HG03139 (cell line): ENCODE results near the gene TUBB1.

Experiments used
- ATAC-seq: cut with Tn5 transposase; IDR thresholded peaks from one replicate; pipeline ENCODE4 v1.9.1; 2021; ENCODE audit not compliant: unreplicated experiment

Gene TUBB1

DNA sequence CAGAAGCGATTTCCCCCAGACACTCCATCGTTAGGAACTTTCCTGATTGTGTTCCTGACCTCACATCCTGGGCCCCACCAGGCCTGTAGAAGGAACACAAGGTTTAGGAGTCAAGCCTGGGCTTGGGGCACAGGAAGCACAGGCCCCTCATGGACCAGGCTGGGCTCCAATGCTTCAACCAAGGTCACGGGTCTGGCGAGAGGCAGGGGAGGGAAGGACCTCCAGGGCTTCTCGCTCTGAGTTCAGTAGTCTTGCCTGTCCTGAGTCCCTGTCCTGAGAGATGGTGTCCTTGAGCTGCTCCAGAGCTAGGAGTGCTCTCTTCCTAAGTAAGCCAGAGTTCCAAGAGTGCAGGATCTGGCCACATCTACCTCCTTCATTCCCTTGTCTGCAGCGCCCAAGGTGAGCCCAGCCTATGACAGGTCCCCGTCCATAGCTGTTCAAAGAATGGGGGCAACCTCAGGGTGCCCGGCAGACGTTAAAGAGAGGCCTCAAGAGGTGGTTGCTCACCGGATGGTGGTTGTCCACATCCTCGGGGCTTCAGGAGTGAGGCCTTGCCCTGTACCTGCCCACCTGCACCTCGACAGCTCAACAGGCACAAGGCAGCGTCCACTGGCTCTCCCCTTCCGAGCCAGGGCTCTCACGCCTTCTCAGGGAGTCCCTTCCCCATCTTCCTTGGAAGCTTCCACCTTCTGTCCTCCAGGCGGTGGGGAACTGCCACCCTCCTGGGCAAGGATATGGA lies 1.6 kb upstream of the TUBB1 start:
- no peak for ATAC-seq

- no peak for ATAC-seq
These were observed 412 bp upstream of the TUBB1 start for GRCh38 chr20:59018817-59019216.

DNA sequence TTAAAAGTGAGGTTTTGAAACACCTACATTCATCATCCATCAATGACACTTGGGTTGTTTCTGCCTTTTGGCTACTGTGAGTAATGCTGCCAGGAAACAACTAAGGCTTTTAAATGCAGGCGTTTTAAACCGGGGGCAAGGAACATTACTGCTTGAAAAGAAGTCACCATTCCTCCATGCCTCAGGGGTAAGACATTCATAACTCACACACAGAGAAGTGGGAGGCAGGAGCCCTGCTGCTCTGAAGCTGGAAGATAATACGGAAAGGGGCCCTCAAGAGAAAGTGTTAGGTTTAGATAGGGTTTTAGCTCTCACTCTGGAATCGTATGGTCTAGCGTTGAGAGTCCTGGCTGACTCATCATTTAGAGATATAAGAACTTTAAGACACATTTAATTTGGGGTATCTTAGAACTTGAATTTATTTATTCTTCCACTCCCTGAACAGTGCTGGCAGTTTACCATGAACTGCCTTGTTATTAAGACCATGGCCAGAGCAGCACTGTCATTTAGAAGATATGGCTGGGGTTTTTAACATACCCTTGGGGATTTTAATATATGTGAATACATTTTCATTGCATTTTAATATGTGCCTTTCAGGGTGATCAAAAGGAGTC lies 1.8 kb downstream of the TUBB1 start:
- ATAC-seq: no peak

- no peak for ATAC-seq
These were observed 3.5 kb downstream of the TUBB1 start for GRCh38 chr20:59022754-59023153.

DNA sequence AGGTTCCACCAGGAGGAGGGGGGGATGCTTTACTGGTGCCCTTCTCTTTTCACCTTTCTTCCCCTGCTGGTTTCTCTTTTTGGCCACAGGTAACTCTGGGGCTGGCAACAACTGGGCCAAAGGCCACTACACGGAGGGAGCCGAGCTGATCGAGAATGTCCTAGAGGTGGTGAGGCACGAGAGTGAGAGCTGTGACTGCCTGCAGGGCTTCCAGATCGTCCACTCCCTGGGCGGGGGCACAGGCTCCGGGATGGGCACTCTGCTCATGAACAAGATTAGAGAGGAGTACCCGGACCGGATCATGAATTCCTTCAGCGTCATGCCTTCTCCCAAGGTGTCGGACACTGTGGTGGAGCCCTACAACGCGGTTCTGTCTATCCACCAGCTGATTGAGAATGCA lies 4.4 kb downstream of the TUBB1 start:
- ATAC-seq: no peak

- no peak for ATAC-seq
These were observed 4.9 kb downstream of the TUBB1 start for GRCh38 chr20:59024111-59024530.

GRCh38 chr20:59025086-59025485 lies 5.9 kb downstream of the TUBB1 start:
- no peak for ATAC-seq

DNA sequence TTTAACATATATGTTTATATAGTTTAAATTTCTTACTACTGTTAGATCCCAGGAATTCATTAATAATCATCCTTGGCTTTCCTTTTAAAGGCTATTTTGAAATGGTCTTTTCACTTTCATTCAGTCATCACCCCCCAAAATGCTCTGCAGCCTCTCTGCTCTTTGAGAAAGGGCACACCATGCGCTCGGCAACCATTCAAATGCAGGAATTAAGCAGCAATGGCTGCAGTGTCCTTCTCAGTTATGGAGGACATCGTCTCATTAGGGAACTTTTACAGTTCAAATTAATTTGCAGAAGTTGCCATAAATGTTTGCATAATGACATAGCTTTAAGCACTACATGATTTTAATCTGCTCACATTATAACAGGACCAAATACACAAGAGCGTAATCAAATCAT lies 6.3 kb downstream of the TUBB1 start:
- ATAC-seq: no peak

DNA sequence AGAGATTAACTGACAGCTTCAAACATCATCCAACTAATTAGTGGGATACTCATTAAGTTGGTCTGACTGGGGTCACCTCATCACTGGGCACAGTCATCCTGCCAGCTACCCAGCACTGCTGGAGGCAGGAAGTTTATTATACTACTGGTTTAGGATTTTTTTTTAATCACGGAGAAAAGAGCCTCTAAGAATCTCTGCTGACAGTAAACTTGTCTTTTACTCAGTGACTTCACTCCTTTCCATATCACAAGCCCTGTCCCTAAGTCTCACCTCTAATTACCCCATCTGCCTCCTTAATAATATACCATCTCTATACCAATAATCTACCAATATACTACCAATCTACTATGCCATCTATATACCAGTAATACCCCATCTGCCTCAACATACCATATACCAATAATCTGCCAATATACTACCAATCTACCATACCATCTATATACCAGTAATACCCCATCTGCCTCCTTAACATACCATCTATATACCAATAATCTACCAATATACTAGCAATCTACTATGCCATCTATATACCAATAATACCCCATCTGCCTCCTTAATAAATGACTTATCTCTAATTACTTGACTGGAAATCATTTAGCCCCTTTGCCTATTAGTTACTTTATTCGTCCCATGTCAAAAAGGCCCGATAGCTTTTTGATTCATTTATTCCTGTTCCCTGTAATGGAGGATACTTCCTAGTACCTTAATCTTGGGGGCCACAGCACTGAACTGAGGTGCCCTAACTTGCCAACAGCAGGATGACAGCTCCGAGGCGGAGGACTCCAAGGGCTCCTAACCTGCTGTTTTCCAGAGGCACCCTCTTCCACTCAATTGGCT lies 7.9 kb downstream of the TUBB1 start:
- no peak for ATAC-seq

- ATAC-seq: no peak
These were observed 8.6 kb downstream of the TUBB1 start for GRCh38 chr20:59027741-59028320.

- ATAC-seq: no peak
These were observed 9.6 kb downstream of the TUBB1 start for GRCh38 chr20:59028812-59029211.

DNA sequence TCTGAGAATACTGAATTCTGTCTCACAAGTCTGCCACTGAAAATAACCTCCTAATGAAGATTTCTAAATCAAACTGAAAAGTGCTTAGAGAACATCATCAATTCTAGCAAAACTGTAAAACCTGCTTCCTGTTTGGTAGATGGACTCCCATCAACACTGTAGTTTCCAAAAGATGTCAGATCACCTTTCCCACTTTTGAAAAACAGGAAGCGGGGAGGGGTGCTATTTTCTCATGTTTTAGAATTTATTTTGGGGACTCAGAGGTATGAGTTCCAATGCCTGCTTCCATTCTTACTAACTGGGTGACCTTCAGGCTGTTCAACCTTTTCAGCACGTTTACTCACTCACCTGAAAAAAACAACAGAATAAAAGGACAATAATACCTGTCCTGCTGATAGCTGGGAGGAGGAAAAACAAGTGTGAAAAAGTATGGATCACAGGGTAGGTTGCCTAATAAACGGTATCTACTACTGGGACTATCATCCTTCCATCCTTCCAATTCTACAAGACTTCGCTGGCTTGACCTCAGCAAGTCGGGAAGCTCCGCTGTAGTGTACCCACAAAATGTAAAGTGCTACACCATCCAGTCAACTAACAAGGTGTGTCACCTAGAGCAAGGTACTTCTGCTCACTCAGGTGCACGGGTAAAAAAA lies 11.8 kb downstream of the TUBB1 start:
- ATAC-seq: no peak

DNA sequence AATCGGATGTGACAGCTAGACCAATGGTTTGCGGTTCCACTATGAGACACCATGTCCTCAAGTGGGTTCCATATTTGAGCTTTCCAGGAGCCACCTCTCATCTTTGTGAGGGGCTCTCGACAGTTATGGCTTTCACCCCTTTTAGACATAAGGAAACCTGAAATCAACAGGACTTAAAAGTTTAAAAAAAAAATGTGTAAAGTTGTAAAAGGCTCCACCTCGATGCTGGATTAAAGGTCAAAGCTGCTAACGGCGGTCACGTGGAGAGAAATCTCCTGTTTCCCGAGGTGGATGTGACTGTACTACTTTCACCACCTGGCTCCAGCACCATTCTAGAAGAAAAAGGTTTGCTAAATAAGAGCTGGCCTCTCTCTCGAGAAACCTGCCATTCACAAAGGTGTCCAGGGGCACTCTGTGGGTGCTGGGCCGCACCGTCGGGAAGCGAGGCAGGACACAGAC lies 12.4 kb downstream of the TUBB1 start:
- ATAC-seq: no peak

DNA sequence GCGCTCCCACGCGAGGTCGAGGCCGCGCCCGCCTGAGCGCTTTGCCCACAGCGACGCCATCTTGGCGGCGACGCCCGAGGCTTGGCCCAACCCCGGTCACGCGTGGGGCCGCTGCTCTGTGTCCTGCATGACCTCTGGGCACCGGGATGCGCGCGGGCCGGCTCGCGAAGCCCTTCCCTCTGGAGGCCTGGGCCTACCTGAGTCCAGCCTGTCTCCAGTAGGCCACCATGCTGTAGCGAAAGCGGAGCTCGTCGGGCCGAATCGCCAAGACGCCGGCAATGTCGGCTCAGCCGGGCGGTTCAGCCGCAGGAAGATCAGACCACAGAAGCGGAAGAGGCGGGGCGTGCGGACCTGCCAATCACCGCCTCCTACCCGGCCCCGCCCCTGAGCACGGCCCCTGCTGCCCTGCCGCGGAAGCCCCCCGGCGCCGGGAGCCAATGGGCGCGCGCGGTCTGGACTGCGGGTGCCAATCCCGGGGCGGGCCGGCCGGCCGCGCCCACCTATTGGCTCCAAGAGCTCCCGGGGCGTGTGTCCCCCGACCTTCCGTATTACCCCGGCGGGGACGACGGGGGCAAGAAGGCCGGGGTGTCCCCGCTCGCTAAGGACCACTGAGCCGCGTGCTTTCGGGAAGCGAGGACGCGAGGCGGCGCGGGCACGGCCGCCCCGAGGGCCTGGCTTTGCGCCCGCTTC lies 12.9 kb downstream of the TUBB1 start, which contains the start of gene ATP5F1E:
TSS of gene ATP5F1E (minus strand) at position 313 of the 690 bp plus-strand sequence. CDS start at position 229, 84 bp downstream.
- ATAC-seq: peak; percentile 95

GRCh38 chr20:59032713-59033059 lies 13.5 kb downstream of the TUBB1 start:
- no peak for ATAC-seq

- no peak for ATAC-seq
These were observed 13.9 kb downstream of the TUBB1 start for GRCh38 chr20:59033093-59033492.

GRCh38 chr20:59033616-59034165 lies 14.5 kb downstream of the TUBB1 start:
- no peak for ATAC-seq

DNA sequence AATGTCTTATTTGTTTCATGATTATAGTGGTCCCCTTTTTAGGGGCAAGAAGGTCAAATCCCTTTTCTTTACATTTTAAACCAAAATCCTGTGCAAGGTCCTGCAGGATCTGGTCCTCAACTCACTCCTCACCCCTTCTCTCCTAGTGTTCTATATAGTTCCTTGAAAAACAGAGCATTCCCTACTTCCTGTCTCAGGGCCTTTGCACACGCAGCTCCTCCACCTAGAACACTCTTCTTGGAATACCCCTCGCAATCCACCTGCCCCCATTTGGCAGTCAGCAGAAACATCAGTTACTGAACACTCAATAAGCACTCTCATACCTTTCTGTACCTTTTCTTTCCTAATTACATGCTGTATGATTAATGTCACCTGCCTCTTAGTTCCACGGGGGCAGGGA lies 16.2 kb downstream of the TUBB1 start:
- ATAC-seq: no peak

GRCh38 chr20:59037386-59037785 lies 18.2 kb downstream of the TUBB1 start:
- ATAC-seq: no peak

- ATAC-seq: no peak
These were observed 20.0 kb downstream of the TUBB1 start for GRCh38 chr20:59039233-59039632.
